Right ventricle myocardium inferior (tissue), 1 donor: ENCODE data around the gene DENND4A. TPM values are rescaled to one million over a fixed set of nuclear protein-coding genes. Genes with fewer than 3 reads are reported as not detected.

Experiments used
- ATAC-seq: fragments of 200-7000 bp; cut with Tn5 transposase; one replicate; pipeline ENCODE4 v1.9.1; 2020; ENCODE audit warnings: mild to moderate bottlenecking, moderate library complexity
- DNase-seq: peaks from one replicate; pipeline ENCODE4 v3.0.0; 2021; ENCODE audit errors: missing footprints
- intact Hi-C: fragments of 100-400 bp; cut with DNase I; formaldehyde crosslinking; loops from one replicate; pipeline ENCODE4 v1.11.0; 2022
- total RNA-seq: library from RNA; stranded (reverse); fragmentation: NEBNext Ultra II Directional; extraction: Animal tissue kit (Norgen Biotek cat#: 25700); gene quantifications from one replicate; pipeline ENCODE4 v1.2.1, GENCODE V29; 2021
- donor health status: DM: no; HTN: yes; CAD: no; lungs with severe emphysema.

The DENND4A gene
- total RNA-seq, 1 donor from 2014 or later, result 12.7 TPM

DNA sequence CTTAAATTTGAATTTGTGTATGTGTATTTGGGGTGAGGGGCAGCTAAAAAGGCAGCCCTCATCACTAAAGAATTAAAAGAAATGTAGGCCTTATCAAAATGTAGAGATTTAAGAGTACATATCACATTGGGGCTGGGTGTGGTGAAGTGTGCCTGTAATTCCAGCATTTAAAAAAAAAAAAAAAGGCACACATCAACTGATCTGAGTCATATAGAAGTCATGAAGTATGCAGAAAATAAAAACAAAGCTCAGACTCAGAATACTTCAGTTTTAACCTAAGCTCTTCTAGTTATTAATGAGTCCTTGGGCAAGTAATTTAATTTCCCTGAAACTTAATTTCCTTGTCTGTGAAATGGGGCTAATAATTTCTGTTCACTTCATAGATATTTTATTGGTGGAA, 138.8 kb downstream of the DENND4A start:
- no peak for DNase-seq
- intact Hi-C loops, result loop anchor here (10.0 kb wide), 1 partner anchor 311 kb away; no protein-coding TSS in a partner anchor
- no peak for ATAC-seq

DNA sequence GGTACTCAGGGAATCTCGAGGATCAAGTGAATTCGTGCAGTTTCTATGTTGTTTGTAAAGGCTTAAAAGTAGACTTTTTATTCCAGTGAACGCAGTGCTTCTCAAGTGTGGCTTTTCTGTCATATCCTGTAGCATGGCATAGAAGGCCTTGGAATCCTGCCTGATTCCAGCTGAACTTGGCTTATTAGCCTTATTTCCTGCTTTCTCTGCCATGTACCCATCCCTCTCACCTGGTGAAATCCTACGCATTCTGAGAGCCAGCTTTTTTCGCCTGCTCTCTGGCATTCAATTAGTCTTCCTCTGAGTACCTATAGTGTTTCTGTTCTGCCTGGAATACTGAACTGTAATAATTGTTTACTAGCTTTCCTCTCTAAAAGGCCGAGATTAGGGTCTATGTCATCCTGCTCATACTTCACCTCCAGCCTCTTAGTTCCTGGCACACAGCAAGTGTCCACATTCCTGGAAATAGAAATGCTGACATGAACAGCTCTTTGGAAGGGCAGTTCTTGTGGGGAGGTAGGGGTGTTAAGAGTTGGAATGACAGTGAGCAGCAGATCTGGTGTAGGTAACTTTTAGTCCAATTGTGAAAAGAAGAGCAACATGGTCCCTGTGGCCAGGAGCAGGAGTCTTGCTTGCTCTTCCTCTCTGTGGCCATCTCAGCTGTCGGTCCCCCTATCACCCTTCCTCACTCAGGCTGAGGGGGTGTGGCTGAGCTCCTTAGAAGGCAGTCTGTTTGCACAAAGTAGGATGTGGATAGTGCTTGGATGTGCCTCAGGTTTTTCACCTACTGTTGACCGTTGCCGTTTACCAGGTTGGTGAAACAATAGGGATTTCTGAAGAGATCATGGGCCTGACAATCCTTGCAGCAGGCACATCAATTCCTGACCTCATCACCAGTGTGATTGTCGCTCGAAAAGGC, 140.0 kb downstream of the DENND4A start:
- ATAC-seq (peak; percentile 28), DNase-seq (no peak)
- intact Hi-C loops, result loop anchor here (10.0 kb wide), 1 partner anchor 313 kb away; no protein-coding TSS in a partner anchor

- DNase-seq (no peak), ATAC-seq (no peak)
- intact Hi-C loops, result loop anchor here (10.0 kb wide), 1 partner anchor 314 kb away; no protein-coding TSS in a partner anchor
These were observed 141.1 kb downstream of the DENND4A start for GRCh38 chr15:65651042-65651322.

DNA sequence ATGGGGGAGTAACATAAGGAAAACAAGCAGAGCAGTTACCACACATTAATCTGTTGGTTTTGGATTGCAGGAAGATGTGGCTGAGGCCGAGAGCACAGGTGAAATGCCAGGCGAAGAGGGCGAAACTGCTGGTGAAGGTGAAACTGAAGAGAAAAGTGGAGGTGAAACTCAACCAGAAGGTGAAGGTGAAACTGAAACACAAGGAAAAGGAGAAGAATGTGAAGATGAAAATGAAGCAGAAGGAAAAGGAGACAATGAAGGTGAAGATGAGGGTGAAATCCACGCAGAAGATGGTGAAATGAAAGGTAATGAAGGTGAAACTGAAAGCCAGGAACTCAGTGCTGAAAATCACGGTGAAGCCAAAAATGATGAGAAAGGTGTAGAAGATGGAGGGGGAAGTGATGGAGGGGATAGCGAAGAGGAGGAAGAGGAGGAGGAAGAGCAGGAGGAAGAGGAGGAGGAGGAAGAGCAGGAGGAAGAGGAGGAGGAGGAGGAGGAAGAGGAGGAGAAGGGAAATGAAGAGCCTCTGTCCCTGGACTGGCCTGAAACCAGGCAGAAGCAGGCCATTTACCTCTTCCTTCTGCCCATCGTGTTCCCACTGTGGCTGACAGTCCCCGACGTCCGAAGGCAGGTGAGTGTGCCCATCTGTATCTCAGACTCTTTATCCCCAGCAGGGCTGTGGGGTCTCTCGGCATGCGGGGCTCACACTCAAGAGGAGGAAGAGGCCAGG, 141.6 kb downstream of the DENND4A start:
- intact Hi-C loops, result loop anchor here (10.0 kb wide), 1 partner anchor 314 kb away; no protein-coding TSS in a partner anchor
- DNase-seq (no peak), ATAC-seq (no peak)

- ATAC-seq (no peak), DNase-seq (no peak)
- intact Hi-C loops, result no loop called here
These were observed 145.6 kb downstream of the DENND4A start for GRCh38 chr15:65646486-65646885.

DNA sequence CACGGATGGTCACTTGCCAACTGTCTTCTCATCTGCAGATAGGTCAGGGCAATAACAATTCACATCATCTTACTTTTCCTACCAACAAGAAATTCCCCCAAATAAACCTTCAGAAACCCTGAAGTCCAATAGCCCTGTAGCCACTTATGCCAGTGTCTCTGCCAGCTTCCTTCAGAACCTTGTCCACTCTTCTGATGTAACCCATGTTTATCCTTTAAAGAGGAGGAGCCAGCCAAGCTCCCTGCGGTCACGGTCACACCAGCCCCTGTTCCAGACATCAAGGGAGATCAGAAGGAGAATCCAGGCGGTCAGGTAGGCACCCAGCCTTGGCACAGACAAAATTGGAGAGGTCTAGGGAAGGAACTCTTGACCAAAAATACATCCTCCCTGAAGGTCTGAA, 146.7 kb downstream of the DENND4A start:
- ATAC-seq, result no peak
- intact Hi-C loops, result no loop called here
- no peak for DNase-seq

GRCh38 chr15:65644282-65644681, 147.8 kb downstream of the DENND4A start:
- DNase-seq, result no peak
- intact Hi-C loops, result no loop called here
- no peak for ATAC-seq

- intact Hi-C loops, result no loop called here
- ATAC-seq, result no peak
- DNase-seq, result no peak
These were observed 149.5 kb downstream of the DENND4A start for GRCh38 chr15:65642594-65642993.

DNA sequence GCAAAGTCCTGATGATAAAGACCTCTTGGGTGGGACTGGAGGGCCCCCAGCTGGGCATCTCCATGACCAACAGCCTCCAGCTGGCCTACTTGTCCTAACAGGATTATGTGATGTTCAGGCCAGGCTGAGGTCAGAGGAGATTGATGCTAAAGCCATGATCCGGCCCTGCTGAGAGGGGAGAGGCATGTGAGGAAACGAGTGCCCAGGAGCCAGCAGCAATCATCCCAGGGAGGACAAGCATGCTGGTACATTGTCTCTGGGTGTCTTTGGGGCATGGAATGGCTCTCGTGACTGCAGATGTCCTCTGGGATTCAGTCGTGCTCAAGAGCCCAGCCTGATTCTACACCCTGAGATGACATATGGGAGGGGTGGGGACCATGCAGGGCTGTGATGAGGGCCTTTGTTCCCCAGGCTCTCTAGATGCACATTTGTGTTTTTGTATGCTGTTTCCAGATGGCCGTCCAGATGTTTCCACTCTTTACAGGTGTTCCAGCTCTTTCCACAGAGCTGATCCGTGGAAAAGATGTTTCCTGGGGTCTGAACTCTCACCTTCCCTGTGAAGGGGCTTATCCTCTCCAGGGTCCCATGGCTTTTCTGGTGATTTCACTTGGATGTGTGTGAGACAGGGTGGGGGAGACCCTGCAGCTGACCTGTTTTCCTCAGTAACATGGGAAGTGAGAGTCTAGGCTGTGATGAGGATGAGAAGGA, 150.2 kb downstream of the DENND4A start:
- intact Hi-C loops, result no loop called here
- ATAC-seq (no peak), DNase-seq (no peak)

- intact Hi-C loops, result loop anchor here (5.0 kb wide), 1 partner anchor 218 kb away; no protein-coding TSS in a partner anchor
- DNase-seq (no peak), ATAC-seq (no peak)
These were observed 152.6 kb downstream of the DENND4A start for GRCh38 chr15:65639509-65639908.

- ATAC-seq (peak; percentile 77), DNase-seq (no peak)
- intact Hi-C loops, result loop anchor here (5.0 kb wide), 1 partner anchor 219 kb away; no protein-coding TSS in a partner anchor
These were observed 153.4 kb downstream of the DENND4A start for GRCh38 chr15:65638681-65639089.

- intact Hi-C loops, result loop anchor here (5.0 kb wide), 1 partner anchor 219 kb away; no protein-coding TSS in a partner anchor
- ATAC-seq (no peak), DNase-seq (no peak)
These were observed 154.0 kb downstream of the DENND4A start for GRCh38 chr15:65638109-65638508.

GRCh38 chr15:65634356-65634755, 157.7 kb downstream of the DENND4A start:
- ATAC-seq (no peak), DNase-seq (no peak)
- intact Hi-C loops, result no loop called here

- intact Hi-C loops, result no loop called here
- ATAC-seq (no peak), DNase-seq (no peak)
These were observed 158.3 kb downstream of the DENND4A start for GRCh38 chr15:65633752-65634151.

GRCh38 chr15:65632780-65633375, 159.2 kb downstream of the DENND4A start:
- ATAC-seq (no peak), DNase-seq (no peak)
- intact Hi-C loops, result no loop called here

DNA sequence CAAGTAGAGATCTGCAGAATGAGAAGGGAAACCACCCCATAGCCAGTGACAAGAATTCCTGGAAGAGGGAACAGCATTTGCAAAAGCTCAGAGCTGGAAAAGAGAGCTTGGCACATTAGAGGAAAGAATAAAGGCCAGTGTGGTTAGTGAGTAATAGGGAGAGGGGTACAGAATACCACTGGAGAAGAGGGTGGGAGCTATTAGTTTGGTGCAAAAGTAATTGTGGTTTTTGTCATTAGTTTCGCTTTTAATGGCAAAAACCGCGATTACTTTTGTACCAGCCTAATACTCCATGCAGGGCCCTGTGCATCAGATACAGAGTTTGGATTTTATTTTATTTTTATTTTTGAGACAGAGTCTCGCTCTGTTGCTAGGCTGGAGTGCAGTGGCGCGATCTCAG, 160.6 kb downstream of the DENND4A start:
- DNase-seq (no peak), ATAC-seq (no peak)
- intact Hi-C loops, result no loop called here

DNA sequence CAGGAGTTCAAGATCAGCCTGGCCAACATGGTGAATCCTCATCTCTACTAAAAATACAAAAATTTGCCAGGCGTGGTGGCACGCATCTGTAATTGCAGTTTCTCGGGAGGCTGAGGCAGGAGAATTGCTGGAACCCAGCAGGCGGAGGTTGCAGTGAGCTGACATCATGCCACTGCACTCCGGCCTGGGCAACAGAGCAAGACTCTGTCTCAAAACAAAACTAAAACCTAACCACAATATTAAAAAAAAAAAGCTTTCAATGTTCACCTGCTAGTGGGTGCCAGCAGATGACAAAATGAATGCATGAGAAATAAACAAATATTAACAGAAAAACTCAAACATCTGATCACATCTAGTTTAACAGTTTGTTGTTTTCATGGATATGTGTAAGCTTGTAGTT, 161.3 kb downstream of the DENND4A start:
- ATAC-seq (no peak), DNase-seq (no peak)
- intact Hi-C loops, result no loop called here

GRCh38 chr15:65629548-65629947, 162.5 kb downstream of the DENND4A start:
- DNase-seq, result no peak
- intact Hi-C loops, result no loop called here
- no peak for ATAC-seq

DNA sequence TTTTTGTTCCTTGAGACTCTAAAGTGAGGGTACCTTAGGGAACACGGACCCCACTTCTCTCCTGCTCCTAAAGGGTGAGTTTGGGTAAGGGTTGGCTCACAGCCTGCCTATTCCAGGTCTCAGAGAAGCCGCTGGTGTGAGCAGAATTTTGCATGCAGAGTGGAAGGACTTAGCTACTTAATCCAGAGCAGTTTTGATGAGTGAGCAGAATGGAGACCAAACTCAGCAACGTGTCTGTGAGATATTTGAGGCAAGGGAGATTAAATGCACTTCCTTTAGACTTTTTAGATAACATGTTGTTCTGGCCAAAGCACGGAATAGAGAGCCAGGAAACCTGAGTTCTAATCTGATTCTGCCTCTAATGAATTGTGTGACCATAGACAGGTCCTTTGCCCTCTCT, 165.2 kb downstream of the DENND4A start:
- ATAC-seq (no peak), DNase-seq (no peak)
- intact Hi-C loops, result no loop called here
